Measurements from ENCODE around the gene DPF3.

- TF ChIP-seq CTCF (IDR thresholded peaks at IDR 0.05) (no peak), POLR2A (IDR thresholded peaks at IDR 0.05) (no peak)
Observed at GRCh38 chr14:72613975-72614319, 280.0 kb downstream of the DPF3 start.

Data from esophagus squamous epithelium (tissue), 4 donors.